WI38 (cell line): Measurements from ENCODE around the gene MCU.
"Not testable (repeated sequence)": the region's sequence is repeated elsewhere in the genome, so short reads cannot be mapped to it uniquely, and the experiment has no call there.

Source experiments
- H3K4me3 ChIP-seq: 2 replicates; pipeline ENCODE4 v1.5.1; 2011; ENCODE audit warnings: low read depth, mild to moderate bottlenecking, control low read depth, low read length
- CTCF ChIP-seq: IDR thresholded peaks from 2 replicates; pipeline ENCODE4 v1.5.1; 2012; ENCODE audit warnings: low read depth, mild to moderate bottlenecking, control low read depth, low read length

MCU gene

GRCh38 chr10:72893136-72893798, 201.3 kb downstream of the MCU start, which contains the start of gene OIT3:
Gene OIT3 (plus strand): TSS chr10:72893739. CDS start chr10:72893799, 60 bp downstream.
- H3K4me3 ChIP-seq, result no peak within 1 kb of the TSS

GRCh38 chr10:72895236-72895850, 203.4 kb downstream of the MCU start:
- no peak overlapping the region for H3K4me3 ChIP-seq

More at GRCh38 chr10:72893136-72893798, 201.3 kb downstream of the MCU start, which contains the start of gene OIT3:
- TF ChIP-seq CTCF, result no peak

GRCh38 chr10:72898616-72899015, 206.7 kb downstream of the MCU start:
- no peak for TF ChIP-seq CTCF
- H3K4me3 ChIP-seq, result no peak overlapping the region

More at GRCh38 chr10:72895236-72895850, 203.4 kb downstream of the MCU start:
- no peak for TF ChIP-seq CTCF

DNA sequence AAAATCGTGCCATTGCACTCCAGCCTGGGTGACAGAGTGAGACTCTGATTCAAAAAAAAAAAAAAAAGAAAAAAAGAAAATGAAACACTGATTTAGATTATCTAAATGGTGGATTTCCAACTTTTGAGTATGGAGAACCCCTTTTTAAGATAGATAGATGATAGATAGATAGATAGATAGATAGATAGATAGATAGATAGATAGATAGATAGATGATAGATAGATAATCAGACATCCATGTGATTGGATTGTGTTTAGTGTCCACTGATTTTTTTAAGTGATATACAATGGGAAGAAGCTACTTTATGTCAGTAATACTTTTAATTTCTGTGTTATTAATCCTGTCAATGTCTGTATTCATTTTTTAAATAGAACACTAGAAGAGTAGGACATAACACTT, 207.6 kb downstream of the MCU start:
- TF ChIP-seq CTCF, result no peak
- no peak overlapping the region for H3K4me3 ChIP-seq

GRCh38 chr10:72903941-72904446, 212.1 kb downstream of the MCU start:
- H3K4me3 ChIP-seq, result not testable (repeated sequence)

- no peak for TF ChIP-seq CTCF
- no peak overlapping the region for H3K4me3 ChIP-seq
Observed at GRCh38 chr10:72904806-72905205, 212.9 kb downstream of the MCU start.

GRCh38 chr10:72906446-72906845, 214.5 kb downstream of the MCU start:
- no peak for TF ChIP-seq CTCF
- H3K4me3 ChIP-seq, result no peak overlapping the region
